CD4-positive, alpha-beta T cell treated with Interleukin-6 at 100 ng/mL for 8 hours (primary cell): ENCODE measurements around the gene ATXN1.
A peak's percentile ranks its signal among the peaks of the same experiment; 100 is the strongest.

ENCODE experiments used
- DNase-seq: peaks from one replicate; pipeline ENCODE4 v3.0.0-alpha.2; 2020; ENCODE audit warnings: mixed read lengths, low spot score

The ATXN1 gene

GRCh38 chr6:16783509-16783908 is 22.2 kb upstream of the ATXN1 start:
- no peak for DNase-seq

DNA sequence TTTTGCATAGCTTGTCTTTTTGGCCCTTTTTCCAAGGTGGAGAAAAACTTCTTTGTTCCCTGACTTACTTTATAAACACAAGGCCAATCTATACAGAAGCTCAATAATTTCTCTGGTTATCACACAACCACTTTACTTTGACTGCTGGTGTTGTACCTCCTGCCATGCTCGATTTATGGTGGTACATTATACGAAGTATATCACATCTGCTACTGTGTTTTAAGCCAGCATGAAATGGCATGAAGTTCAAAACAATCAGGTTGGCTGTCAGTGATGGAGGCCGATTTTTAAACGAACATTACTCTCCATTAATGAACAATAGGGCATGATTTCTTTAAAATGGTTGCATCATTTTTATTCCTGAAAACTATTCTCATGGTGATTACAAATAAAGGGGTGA is 21.0 kb upstream of the ATXN1 start:
- no peak for DNase-seq

- no peak for DNase-seq
Observed at GRCh38 chr6:16781348-16782169, 20.3 kb upstream of the ATXN1 start.

- DNase-seq, result no peak
Observed at GRCh38 chr6:16778521-16778920, 17.3 kb upstream of the ATXN1 start.

DNA sequence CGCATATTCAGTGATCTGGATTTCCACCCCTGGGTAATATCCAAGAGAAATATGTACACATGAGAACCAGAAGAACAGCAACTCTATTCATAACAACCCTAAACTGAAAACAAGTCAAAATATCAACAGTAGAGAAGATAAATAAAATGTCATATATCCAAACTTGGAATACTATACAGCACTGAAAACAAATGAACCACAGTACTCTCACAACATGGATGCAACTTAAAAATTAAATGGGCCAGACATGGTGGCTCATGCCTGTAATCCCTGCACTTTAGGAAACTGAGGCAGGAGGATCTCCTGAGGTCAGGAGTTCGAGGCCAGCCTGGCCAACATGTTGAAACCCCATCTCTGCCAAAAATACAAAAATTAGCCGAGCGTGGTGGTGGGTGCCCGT is 16.5 kb upstream of the ATXN1 start:
- no peak for DNase-seq

GRCh38 chr6:16776394-16777017 is 15.2 kb upstream of the ATXN1 start:
- DNase-seq, result no peak

GRCh38 chr6:16774437-16774836 is 13.2 kb upstream of the ATXN1 start:
- no peak for DNase-seq

DNA sequence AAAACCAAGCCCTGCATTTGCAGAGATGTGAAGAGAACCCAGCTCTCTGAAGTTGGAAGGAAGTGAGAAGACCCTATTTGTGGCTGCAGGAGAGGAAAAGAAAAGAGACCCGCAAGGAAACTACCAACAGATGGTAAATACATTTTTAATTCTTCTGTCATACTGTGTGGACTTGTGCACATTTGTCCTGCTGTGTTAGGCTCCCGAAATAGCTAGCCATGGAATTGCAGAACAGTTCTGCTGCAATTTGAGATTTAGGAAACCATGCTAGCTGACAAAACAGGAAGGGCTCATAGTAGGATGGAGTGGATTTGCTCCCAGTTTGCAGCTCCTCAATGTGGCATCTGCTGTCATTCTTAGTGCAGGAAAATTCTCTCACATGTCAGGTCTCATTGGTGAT is 12.1 kb upstream of the ATXN1 start:
- no peak for DNase-seq

GRCh38 chr6:16770701-16771569 is 9.7 kb upstream of the ATXN1 start:
- DNase-seq, result peak; percentile 80

GRCh38 chr6:16769986-16770376 is 8.7 kb upstream of the ATXN1 start:
- DNase-seq, result no peak

DNA sequence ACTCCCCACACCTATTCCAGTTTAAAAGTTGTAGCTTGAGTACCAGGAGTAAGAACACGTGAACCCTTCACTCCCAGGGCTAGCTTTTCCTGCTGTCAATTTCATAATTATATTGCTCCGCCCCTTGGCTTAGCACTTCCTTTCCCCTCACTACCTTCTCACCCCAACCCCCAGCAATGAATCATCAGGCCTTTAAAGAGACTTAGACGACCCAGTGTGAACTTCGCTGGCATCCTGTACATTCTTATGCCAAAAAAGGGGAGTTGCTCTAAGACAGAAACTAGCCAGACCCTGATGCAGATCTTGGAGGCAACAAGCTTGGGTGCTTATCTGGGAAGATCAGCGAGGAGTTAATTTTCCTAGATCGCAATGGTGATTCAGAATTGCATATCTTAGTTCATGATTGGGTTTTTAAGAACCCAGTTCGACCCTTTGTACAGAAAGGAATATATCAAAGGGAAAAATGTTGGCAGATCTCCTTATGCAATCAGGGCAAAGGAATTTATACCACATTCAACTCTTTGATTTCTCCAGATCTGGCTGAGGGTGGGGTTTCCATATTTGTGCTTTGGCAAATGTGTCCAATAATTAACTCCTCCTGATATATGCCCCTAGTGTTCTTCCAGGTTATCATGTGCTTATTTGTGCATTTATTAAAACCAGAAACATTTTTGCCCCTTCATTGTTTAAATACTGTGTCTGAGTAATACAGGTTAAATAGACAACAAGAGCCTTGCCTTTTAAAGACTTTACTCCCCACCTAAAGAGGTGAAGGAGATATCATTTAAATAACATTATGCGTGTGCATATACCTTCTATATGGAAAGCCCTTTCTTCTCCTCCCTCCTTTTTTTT is 8.1 kb upstream of the ATXN1 start:
- peak; percentile 78 for DNase-seq

DNA sequence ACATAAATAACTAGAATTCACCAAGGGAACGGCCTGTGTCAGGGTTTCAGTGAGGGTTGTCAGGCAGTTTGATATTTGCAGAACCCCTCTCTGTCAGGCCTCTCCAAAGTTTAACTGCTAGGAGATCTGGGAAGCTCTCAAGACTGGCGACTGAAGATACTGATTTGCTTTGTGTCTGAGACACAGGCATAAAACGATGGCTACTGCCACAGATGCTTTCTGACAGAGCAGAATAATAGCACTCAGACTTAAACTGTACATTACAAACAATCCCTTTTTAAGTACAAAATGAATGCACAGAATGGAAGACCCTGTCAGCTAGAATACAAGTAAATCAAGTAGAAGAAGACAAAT is 7.2 kb upstream of the ATXN1 start:
- no peak for DNase-seq

GRCh38 chr6:16767765-16768476 is 6.7 kb upstream of the ATXN1 start:
- DNase-seq, result no peak

- no peak for DNase-seq
Observed at GRCh38 chr6:16766836-16767745, 5.8 kb upstream of the ATXN1 start.

GRCh38 chr6:16766043-16766536 is 4.8 kb upstream of the ATXN1 start:
- no peak for DNase-seq

- DNase-seq, result no peak
Observed at GRCh38 chr6:16765235-16765634, 4.0 kb upstream of the ATXN1 start.

DNA sequence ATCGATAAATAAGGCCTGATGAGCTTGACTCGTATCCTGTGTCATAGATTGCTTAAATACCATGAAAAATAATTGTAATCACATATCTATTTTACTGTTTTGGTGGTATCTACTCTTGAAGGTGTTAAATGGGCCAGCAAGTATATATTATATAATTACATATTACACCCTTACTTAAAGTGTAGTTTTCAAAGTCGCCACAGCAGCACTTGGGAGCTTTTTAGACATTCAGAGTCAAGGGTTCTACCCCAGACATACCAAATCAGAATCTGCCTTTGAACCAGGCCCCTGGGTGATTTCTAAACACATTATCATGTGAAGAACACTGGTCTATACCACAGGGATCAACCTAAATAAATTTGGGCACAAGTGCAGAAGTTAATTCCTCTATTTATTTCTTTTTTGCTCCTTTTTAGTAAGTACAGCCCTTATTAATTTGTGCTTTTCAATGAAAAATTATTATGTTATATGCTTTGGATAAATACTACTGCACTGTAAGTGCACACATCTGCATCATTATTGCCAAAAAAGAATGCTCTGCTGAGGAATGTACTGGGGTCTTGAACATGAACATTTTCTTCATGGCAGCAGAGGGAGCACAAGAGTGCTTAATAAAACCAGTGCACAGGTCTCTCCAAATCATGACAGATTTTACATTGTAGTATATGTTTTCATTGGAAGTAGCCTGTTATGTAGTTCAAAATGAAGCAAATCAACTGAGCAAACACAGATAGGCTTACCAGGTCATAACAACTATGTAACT is 3.1 kb upstream of the ATXN1 start:
- DNase-seq, result peak; percentile 27

GRCh38 chr6:16762550-16763477 is 1.6 kb upstream of the ATXN1 start:
- peak; percentile 59 for DNase-seq
